NCI-H524 (cell line): ENCODE measurements around the gene PPAT.

Experiments
- DNase-seq, 2 experiments: peaks; one replicate each; lab custom pipeline; 2025; lab: John Stamatoyannopoulos, UW

PPAT gene

GRCh38 chr4:56434599-56435139, 746 bp downstream of the PPAT start:
- DNase-seq = peak; percentile 27 to 72

GRCh38 chr4:56433280-56433679, 2.1 kb downstream of the PPAT start:
- no peak for DNase-seq

- no peak for DNase-seq
Measured at GRCh38 chr4:56430203-56430602, 5.2 kb downstream of the PPAT start.

GRCh38 chr4:56427179-56427578, 8.2 kb downstream of the PPAT start:
- no peak for DNase-seq

- DNase-seq = no peak
Measured at GRCh38 chr4:56426273-56426672, 9.1 kb downstream of the PPAT start.

GRCh38 chr4:56425518-56425917, 9.9 kb downstream of the PPAT start:
- no peak for DNase-seq

- DNase-seq = no peak
Measured at GRCh38 chr4:56424697-56425514, 10.5 kb downstream of the PPAT start.

GRCh38 chr4:56424176-56424575, 11.2 kb downstream of the PPAT start:
- DNase-seq = no peak

GRCh38 chr4:56417396-56417795, 18.0 kb downstream of the PPAT start:
- no peak for DNase-seq

GRCh38 chr4:56416349-56416748, 19.1 kb downstream of the PPAT start:
- DNase-seq = no peak

- DNase-seq = no peak
Measured at GRCh38 chr4:56414135-56414670, 21.2 kb downstream of the PPAT start.

- peak; percentile 44 to 83 for DNase-seq
Measured at GRCh38 chr4:56410247-56411062, 25.0 kb downstream of the PPAT start.

- DNase-seq = no peak
Measured at GRCh38 chr4:56409511-56410090, 25.8 kb downstream of the PPAT start.

- DNase-seq = no peak
Measured at GRCh38 chr4:56408978-56409377, 26.4 kb downstream of the PPAT start.

- DNase-seq = no peak
Measured at GRCh38 chr4:56406151-56406550, 29.3 kb downstream of the PPAT start.

GRCh38 chr4:56405016-56405415, 30.4 kb downstream of the PPAT start:
- no peak for DNase-seq

GRCh38 chr4:56400560-56400959, 34.9 kb downstream of the PPAT start:
- no peak for DNase-seq

- no peak for DNase-seq
Measured at GRCh38 chr4:56391270-56391669, 44.1 kb downstream of the PPAT start.

- DNase-seq = no peak
Measured at GRCh38 chr4:56389558-56389957, 45.9 kb downstream of the PPAT start.

- no peak for DNase-seq
Measured at GRCh38 chr4:56388306-56388705, 47.1 kb downstream of the PPAT start.

- DNase-seq = peak; percentile 91
Measured at GRCh38 chr4:56387023-56388001, 48.1 kb downstream of the PPAT start, which contains the start of gene AASDH. Gene AASDH (minus strand): TSS chr4:56387491. CDS start chr4:56384299, 3,192 bp downstream.
